Breast epithelium (tissue), 4 donors: ENCODE data around the gene CSAD. TPM values are rescaled to one million over a fixed set of nuclear protein-coding genes. Genes with fewer than 3 reads are reported as not detected.
A peak's percentile ranks its signal among the peaks of the same experiment; 100 is the strongest.
"Not testable (repeated sequence)": the region's sequence is repeated elsewhere in the genome, so short reads cannot be mapped to it uniquely, and the experiment has no call there.

ENCODE experiments used
- DNase-seq, 2 donors: peaks; one replicate each; pipeline ENCODE4 v3.0.0-alpha.2; 2019; ENCODE audit warnings: low spot score in 2 of 2
- H3K27ac ChIP-seq, 2 donors: fragments of 200-600 bp; sonication (generic) in 1 of 2; one replicate each; pipeline ENCODE4 v1.5.1; 2016 to 2019; ENCODE audit warnings: mild to moderate bottlenecking in 1 of 2
- H3K27me3 ChIP-seq, 2 donors: fragments of 200-600 bp; sonication (generic) in 1 of 2; one replicate each; pipeline versions ENCODE4 v1.5.1 to v1.6.0; 2017 to 2019; ENCODE audit warnings: control low read depth in 1 of 2, mild to moderate bottlenecking in 1 of 2
- H3K36me3 ChIP-seq: fragments of 200-600 bp; one replicate; pipeline ENCODE4 v1.5.1; 2019
- H3K4me1 ChIP-seq, 2 donors: fragments of 200-600 bp; sonication (generic); one replicate each; pipeline ENCODE4 v1.5.1; 2016 to 2019; ENCODE audit warnings: control low read depth in 1 of 2
- H3K4me3 ChIP-seq, 3 donors: fragments of 200-600 bp; sonication (generic); 1 replicate in 2 of 3; 2 replicates in 1 of 3; pipeline ENCODE4 v1.5.1; 2016 to 2019; ENCODE audit warnings: mild to moderate bottlenecking in 3 of 3, moderate library complexity in 2 of 3
- H3K9me3 ChIP-seq, 2 donors: fragments of 200-600 bp; sonication (generic) in 1 of 2; one replicate each; pipeline ENCODE4 v1.5.1; 2016 to 2019; ENCODE audit warnings: control low read depth in 1 of 2
- CTCF ChIP-seq, 3 donors: fragments of 450-650 bp; IDR thresholded peaks; one replicate each; pipeline ENCODE4 v1.5.1; 2016 to 2017; ENCODE audit warnings: antibody characterized with exemption in 3 of 3, mild to moderate bottlenecking in 3 of 3, moderate library complexity in 3 of 3
- POLR2A ChIP-seq: fragments of 450-650 bp; IDR thresholded peaks from one replicate; pipeline ENCODE4 v1.6.1; 2016; ENCODE audit warnings: antibody characterized with exemption, mild to moderate bottlenecking, moderate library complexity
- POLR2AphosphoS5 ChIP-seq, 3 donors: sonication (generic); formaldehyde crosslinking; IDR thresholded peaks; one replicate each; pipeline ENCODE4 v1.6.1; 2017; ENCODE audit warnings: antibody characterized with exemption in 3 of 3
- intact Hi-C: fragments of 100-400 bp; cut with DNase I; formaldehyde crosslinking; loops from one replicate; pipeline ENCODE4 v1.15.1; 2023; ENCODE audit warnings: low total_unique reads
- total RNA-seq, 3 donors: library from RNA; depleted of rRNA; stranded (reverse); fragments of >200 nt; gene quantifications; one replicate each; pipeline ENCODE4 v1.1.0, GENCODE V29; 2016

CSAD gene
- total RNA-seq, 3 donors from 2014 or later: 60.2 to 74.1 (median 68.8) TPM

GRCh38 chr12:53166837-53167236 is 13.9 kb downstream of the CSAD start:
- no peak for DNase-seq
- intact Hi-C loops: no loop called here
- no peak for TF ChIP-seq POLR2A
- Histone ChIP-seq H3K27ac (no peak overlapping the region), H3K9me3 (no peaks in the 10 kb centered on the region), H3K27me3 (no peaks in the 10 kb centered on the region), H3K4me3 (no peak overlapping the region), H3K4me1 (peaks cover 0 to 5% of the 10 kb centered on the region in 2 donors), H3K36me3 (no peaks in the 10 kb centered on the region)

GRCh38 chr12:53163008-53163407 is 17.7 kb downstream of the CSAD start:
- H3K4me3 ChIP-seq, intact Hi-C loops, H3K4me1 ChIP-seq, H3K27me3 ChIP-seq, DNase-seq, H3K36me3 ChIP-seq, H3K27ac ChIP-seq, H3K9me3 ChIP-seq: not testable (repeated sequence)

- Histone ChIP-seq H3K4me1 (no peaks in the 10 kb centered on the region), H3K36me3 (no peaks in the 10 kb centered on the region), H3K27ac (no peak overlapping the region), H3K4me3 (no peak overlapping the region), H3K9me3 (no peaks in the 10 kb centered on the region), H3K27me3 (no peaks in the 10 kb centered on the region)
- DNase-seq: no peak
- TF ChIP-seq POLR2AphosphoS5 (IDR thresholded peaks at IDR 0.05) (no peak), CTCF (IDR thresholded peaks at IDR 0.05) (no peak), POLR2A (no peak)
- intact Hi-C loops: no loop called here
Observed at GRCh38 chr12:53161119-53161911, 19.4 kb downstream of the CSAD start.

GRCh38 chr12:53160673-53161072 is 20.1 kb downstream of the CSAD start:
- DNase-seq: no peak
- TF ChIP-seq CTCF (IDR thresholded peaks at IDR 0.05): no peak
- no peak for TF ChIP-seq POLR2AphosphoS5 (IDR thresholded peaks at IDR 0.05)
- no peak for TF ChIP-seq POLR2A
- H3K27me3 ChIP-seq: no peaks in the 10 kb centered on the region
- no peak overlapping the region for H3K4me3 ChIP-seq
- intact Hi-C loops: no loop called here
- H3K9me3 ChIP-seq: no peaks in the 10 kb centered on the region
- no peaks in the 10 kb centered on the region for H3K36me3 ChIP-seq
- H3K27ac ChIP-seq: no peak overlapping the region
- H3K4me1 ChIP-seq: no peaks in the 10 kb centered on the region

- Histone ChIP-seq H3K27ac (no peak overlapping the region), H3K4me3 (no peak overlapping the region), H3K36me3 (no peaks in the 10 kb centered on the region), H3K4me1 (no peaks in the 10 kb centered on the region), H3K9me3 (no peaks in the 10 kb centered on the region), H3K27me3 (no peaks in the 10 kb centered on the region)
- no peak for DNase-seq
- intact Hi-C loops: loop anchor here (5.0 kb wide), 1 partner anchor 52 kb away; no protein-coding TSS in a partner anchor
- TF ChIP-seq POLR2AphosphoS5 (IDR thresholded peaks at IDR 0.05) (no peak), POLR2A (no peak), CTCF (IDR thresholded peaks at IDR 0.05) (no peak)
Observed at GRCh38 chr12:53160000-53160399, 20.7 kb downstream of the CSAD start.

- no peaks in the 10 kb centered on the region for H3K4me1 ChIP-seq
- no peaks in the 10 kb centered on the region for H3K9me3 ChIP-seq
- TF ChIP-seq POLR2A (no peak), POLR2AphosphoS5 (IDR thresholded peaks at IDR 0.05) (peak in 1 of 3 donors; percentile 41), CTCF (IDR thresholded peaks at IDR 0.05) (peak; percentile 96 to 99 (median 98))
- no peaks in the 10 kb centered on the region for H3K36me3 ChIP-seq
- H3K4me3 ChIP-seq: no peak overlapping the region
- intact Hi-C loops: loop anchor here (5.0 kb wide), 1 partner anchor 53 kb away; no protein-coding TSS in a partner anchor
- peak; percentile 75 to 88 for DNase-seq
- peak overlapping the region in 1 of 2 donors; percentile 6 for H3K27ac ChIP-seq
- H3K27me3 ChIP-seq: no peaks in the 10 kb centered on the region
Observed at GRCh38 chr12:53159195-53159839, 21.4 kb downstream of the CSAD start.
